Panc1 (cell line): ENCODE data around the gene ZNF652. TPM values are rescaled to one million over a fixed set of nuclear protein-coding genes. Genes with fewer than 3 reads are reported as not detected.

Experiments
- ATAC-seq: fragments of 200-7000 bp; cut with Tn5 transposase; 2 replicates; pipeline ENCODE4 v1.9.1; 2020; ENCODE audit warnings: mild to moderate bottlenecking, moderate library complexity
- BruUV-seq: library from RNA; stranded (reverse); fragments of 400-500 nt; replicated peaks from 2 replicates; lab custom pipeline; 2021; lab: Mats Ljungman, UMichigan
- CTCF ChIA-PET: fragments of 300-600 bp; sonication (Branson Sonifier 250); formaldehyde crosslinking; loops from one replicate; lab custom pipeline; 2022; ENCODE audit warnings: antibody characterized with exemption; lab: Charles Lee
- POLR2A ChIA-PET: fragments of 300-600 bp; sonication (Branson Sonifier 250); formaldehyde crosslinking; loops from one replicate; lab custom pipeline; 2022; ENCODE audit warnings: antibody characterized with exemption; lab: Charles Lee
- DNase-seq: peaks from one replicate; pipeline ENCODE4 v3.0.0-alpha.2; 2010; ENCODE audit warnings: low read depth, low spot score
- H3K27ac ChIP-seq: 2 replicates; pipeline ENCODE4 v1.5.1; 2011; ENCODE audit warnings: mild to moderate bottlenecking, low read length, inconsistent platforms
- H3K27me3 ChIP-seq: fragments of 200-500 bp; sonication (Bioruptor generic); 2 replicates; pipeline ENCODE4 v1.6.0; 2014; ENCODE audit warnings: low read length, inconsistent platforms; ENCODE audit not compliant: control insufficient read depth, insufficient read depth
- H3K36me3 ChIP-seq: fragments of 200-500 bp; sonication (Bioruptor generic); 2 replicates; pipeline ENCODE4 v1.5.1; 2014; ENCODE audit warnings: inconsistent platforms, mild to moderate bottlenecking, low read length, moderate library complexity; ENCODE audit not compliant: control insufficient read depth, insufficient read depth
- H3K4me1 ChIP-seq: 2 replicates; pipeline ENCODE4 v1.5.1; 2011; ENCODE audit warnings: inconsistent platforms, mild to moderate bottlenecking, low read length, moderate library complexity; ENCODE audit not compliant: control insufficient read depth, insufficient read depth
- H3K4me3 ChIP-seq, 2 experiments: 2 replicates each; pipeline ENCODE4 v1.5.1; 2011 to 2012; ENCODE audit warnings: low read depth in 2 of 2, low read length in 2 of 2, mild to moderate bottlenecking in 2 of 2, inconsistent platforms in 1 of 2, moderate library complexity in 1 of 2
- H3K9me3 ChIP-seq: fragments of 200-500 bp; sonication (Bioruptor generic); 2 replicates; pipeline ENCODE4 v1.5.1; 2014; ENCODE audit warnings: low read depth, mild to moderate bottlenecking, inconsistent platforms, low read length, moderate library complexity; ENCODE audit not compliant: control insufficient read depth, insufficient read depth
- CTCF ChIP-seq: fragments of 450-650 bp; IDR thresholded peaks from 2 replicates; pipeline ENCODE4 v1.5.1; 2017; ENCODE audit warnings: mild to moderate bottlenecking
- POLR2AphosphoS5 ChIP-seq: IDR thresholded peaks from 2 replicates; pipeline ENCODE4 v1.6.1; 2012; ENCODE audit warnings: mild to moderate bottlenecking, low read depth, low read length, moderate library complexity
- REST ChIP-seq, 2 experiments: IDR thresholded peaks; 2 replicates each; pipeline ENCODE4 v1.6.1; 2011 to 2012; ENCODE audit warnings: low read depth in 2 of 2, control low read depth in 1 of 2, low read length in 1 of 2, mild to moderate bottlenecking in 1 of 2, moderate library complexity in 1 of 2; ENCODE audit not compliant: insufficient read depth in 1 of 2
- SIN3A ChIP-seq: IDR thresholded peaks from 2 replicates; pipeline ENCODE4 v1.6.1; 2012; ENCODE audit warnings: low read depth, mild to moderate bottlenecking, low read length, moderate library complexity, borderline replicate concordance; ENCODE audit not compliant: insufficient read depth
- TCF7L2 ChIP-seq: IDR thresholded peaks from 2 replicates; pipeline ENCODE4 v1.6.1; 2011; ENCODE audit warnings: mild to moderate bottlenecking, low read depth, low read length, inconsistent platforms
- in situ Hi-C: cut with HindIII; loops from 2 replicates; pipeline ENCODE4 v1.10.0; 2016; ENCODE audit warnings: low sequenced_read_pairs, low pct_unique_long_range_greater_than_20kb
- intact Hi-C: fragments of 100-400 bp; cut with micrococcal nuclease; formaldehyde crosslinking; loops from one replicate; pipeline ENCODE4 v1.10.0; 2022; ENCODE audit not compliant: unreplicated experiment
- total RNA-seq: library from RNA; stranded (reverse); gene quantifications from one replicate; pipeline ENCODE4 v1.2.1, GENCODE V29; 2021; ENCODE audit not compliant: unreplicated experiment

ZNF652 gene
- total RNA-seq, 1 experiment from 2014 or later, result 42.4 TPM

- CTCF ChIA-PET, result interaction anchor here (0.6 to 0.7 kb wide), 3 partner anchors 21 to 1318 kb away, joined by 3 to 7 read pairs (median 5); no protein-coding TSS in a partner anchor
Measured at GRCh38 chr17:49325980-49326379, 36.1 kb downstream of the ZNF652 start.

GRCh38 chr17:49318435-49318965 is 43.5 kb downstream of the ZNF652 start:
- intact Hi-C loops, result no loop called here
- POLR2A ChIA-PET, result interaction anchor here (0.6 kb wide), 1 partner anchor 1224 kb away, joined by 4 read pairs; no protein-coding TSS in a partner anchor
- no peak for ATAC-seq

More at GRCh38 chr17:49325980-49326379, 36.1 kb downstream of the ZNF652 start:
- in situ Hi-C loops (no loop called here), intact Hi-C loops (no loop called here)
- H3K4me3 ChIP-seq, result no peak overlapping the region
- DNase-seq (no peak), ATAC-seq (no peak)
- no peaks in the 10 kb centered on the region for H3K4me1 ChIP-seq
- no peaks in the 10 kb centered on the region for H3K36me3 ChIP-seq
- H3K27ac ChIP-seq, result no peak overlapping the region
- H3K9me3 ChIP-seq, result no peaks in the 10 kb centered on the region
- TF ChIP-seq SIN3A (no peak), TCF7L2 (no peak), REST (IDR thresholded peaks at IDR 0.05; ENCODE audit: insufficient read depth in 1 of 2, low read depth in 2 of 2, low read length in 1 of 2) (no peak), CTCF (no peak), POLR2AphosphoS5 (no peak)
- POLR2A ChIA-PET, result no interaction called here
- no peaks in the 10 kb centered on the region for H3K27me3 ChIP-seq
- no TSS peak for BruUV-seq

More at GRCh38 chr17:49318435-49318965, 43.5 kb downstream of the ZNF652 start:
- Histone ChIP-seq H3K9me3 (no peaks in the 10 kb centered on the region), H3K4me1 (peaks cover 23% of the 10 kb centered on the region), H3K27me3 (no peaks in the 10 kb centered on the region), H3K4me3 (no peak overlapping the region), H3K27ac (no peak overlapping the region), H3K36me3 (no peaks in the 10 kb centered on the region)
- BruUV-seq, result no TSS peak
- TF ChIP-seq POLR2AphosphoS5, result no peak
- no peak for TF ChIP-seq SIN3A
- TF ChIP-seq CTCF, result no peak
- TF ChIP-seq TCF7L2, result no peak
- no peak for TF ChIP-seq REST (IDR thresholded peaks at IDR 0.05; ENCODE audit: insufficient read depth in 1 of 2, low read depth in 2 of 2, low read length in 1 of 2)
- in situ Hi-C loops, result no loop called here
- no peak for DNase-seq
- CTCF ChIA-PET, result no interaction called here
